Mesothelial cell of epicardium (in vitro differentiated cells): ENCODE data around the gene HBA1. TPM values are rescaled to one million over a fixed set of nuclear protein-coding genes. Genes with fewer than 3 reads are reported as not detected.

Source experiments
- DNase-seq, 2 experiments: peaks; one replicate each; pipeline ENCODE4 v3.0.0; 2021; ENCODE audit warnings: low spot score in 2 of 2; ENCODE audit not compliant: unreplicated experiment in 2 of 2
- H3K27ac Mint-ChIP-seq: 2 replicates; pipeline ENCODE4 v1.8.0; 2021; ENCODE audit warnings: mixed read lengths
- H3K27me3 Mint-ChIP-seq: 2 replicates; pipeline ENCODE4 v1.8.0; 2021; ENCODE audit warnings: low read depth, mixed read lengths
- H3K36me3 Mint-ChIP-seq: 2 replicates; pipeline ENCODE4 v1.8.0; 2021; ENCODE audit warnings: mixed read lengths
- H3K4me1 Mint-ChIP-seq: 2 replicates; pipeline ENCODE4 v1.8.0; 2021; ENCODE audit warnings: mixed read lengths
- H3K4me3 Mint-ChIP-seq: 2 replicates; pipeline ENCODE4 v1.8.0; 2021; ENCODE audit warnings: mild to moderate bottlenecking, moderate library complexity, mixed read lengths
- H3K9me3 Mint-ChIP-seq: 2 replicates; pipeline ENCODE4 v1.8.0; 2021; ENCODE audit warnings: mixed read lengths
- total RNA-seq: library from RNA; stranded (reverse); gene quantifications from 3 replicates; pipeline ENCODE4 v1.2.1, GENCODE V29; 2021
- TF ChIP-seq, protein P1 (sequence below): fragments of 200-600 bp; sonication (generic); IDR thresholded peaks from one replicate; pipeline ENCODE4 v1.5.0; 2021; ENCODE audit warnings: antibody characterized with exemption; ENCODE audit not compliant: unreplicated experiment

The HBA1 gene
- total RNA-seq, 1 donor from 2014 or later: not detected

DNA sequence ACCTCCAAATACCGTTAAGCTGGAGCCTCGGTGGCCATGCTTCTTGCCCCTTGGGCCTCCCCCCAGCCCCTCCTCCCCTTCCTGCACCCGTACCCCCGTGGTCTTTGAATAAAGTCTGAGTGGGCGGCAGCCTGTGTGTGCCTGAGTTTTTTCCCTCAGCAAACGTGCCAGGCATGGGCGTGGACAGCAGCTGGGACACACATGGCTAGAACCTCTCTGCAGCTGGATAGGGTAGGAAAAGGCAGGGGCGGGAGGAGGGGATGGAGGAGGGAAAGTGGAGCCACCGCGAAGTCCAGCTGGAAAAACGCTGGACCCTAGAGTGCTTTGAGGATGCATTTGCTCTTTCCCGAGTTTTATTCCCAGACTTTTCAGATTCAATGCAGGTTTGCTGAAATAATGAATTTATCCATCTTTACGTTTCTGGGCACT lies 928 bp downstream of the HBA1 start:
- H3K4me3 Mint-ChIP-seq: peak overlapping the region; percentile 17
- no peaks in the 10 kb centered on the region for H3K36me3 Mint-ChIP-seq
- TF ChIP-seq, protein P1, sequence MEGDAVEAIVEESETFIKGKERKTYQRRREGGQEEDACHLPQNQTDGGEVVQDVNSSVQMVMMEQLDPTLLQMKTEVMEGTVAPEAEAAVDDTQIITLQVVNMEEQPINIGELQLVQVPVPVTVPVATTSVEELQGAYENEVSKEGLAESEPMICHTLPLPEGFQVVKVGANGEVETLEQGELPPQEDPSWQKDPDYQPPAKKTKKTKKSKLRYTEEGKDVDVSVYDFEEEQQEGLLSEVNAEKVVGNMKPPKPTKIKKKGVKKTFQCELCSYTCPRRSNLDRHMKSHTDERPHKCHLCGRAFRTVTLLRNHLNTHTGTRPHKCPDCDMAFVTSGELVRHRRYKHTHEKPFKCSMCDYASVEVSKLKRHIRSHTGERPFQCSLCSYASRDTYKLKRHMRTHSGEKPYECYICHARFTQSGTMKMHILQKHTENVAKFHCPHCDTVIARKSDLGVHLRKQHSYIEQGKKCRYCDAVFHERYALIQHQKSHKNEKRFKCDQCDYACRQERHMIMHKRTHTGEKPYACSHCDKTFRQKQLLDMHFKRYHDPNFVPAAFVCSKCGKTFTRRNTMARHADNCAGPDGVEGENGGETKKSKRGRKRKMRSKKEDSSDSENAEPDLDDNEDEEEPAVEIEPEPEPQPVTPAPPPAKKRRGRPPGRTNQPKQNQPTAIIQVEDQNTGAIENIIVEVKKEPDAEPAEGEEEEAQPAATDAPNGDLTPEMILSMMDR: no peak
- H3K9me3 Mint-ChIP-seq: no peaks in the 10 kb centered on the region
- DNase-seq: no peak
- H3K27ac Mint-ChIP-seq: no peak overlapping the region
- peaks cover 58% of the 10 kb centered on the region for H3K27me3 Mint-ChIP-seq
- H3K4me1 Mint-ChIP-seq: peaks cover 2% of the 10 kb centered on the region

GRCh38 chr16:177981-178667 lies 1.6 kb downstream of the HBA1 start:
- no peak overlapping the region for H3K4me3 Mint-ChIP-seq
- H3K4me1 Mint-ChIP-seq: peaks cover 2% of the 10 kb centered on the region
- peaks cover 58% of the 10 kb centered on the region for H3K27me3 Mint-ChIP-seq
- no peaks in the 10 kb centered on the region for H3K9me3 Mint-ChIP-seq
- no peak overlapping the region for H3K27ac Mint-ChIP-seq
- no peak for DNase-seq
- peaks cover 2% of the 10 kb centered on the region for H3K36me3 Mint-ChIP-seq
- TF ChIP-seq, protein P1: no peak

DNA sequence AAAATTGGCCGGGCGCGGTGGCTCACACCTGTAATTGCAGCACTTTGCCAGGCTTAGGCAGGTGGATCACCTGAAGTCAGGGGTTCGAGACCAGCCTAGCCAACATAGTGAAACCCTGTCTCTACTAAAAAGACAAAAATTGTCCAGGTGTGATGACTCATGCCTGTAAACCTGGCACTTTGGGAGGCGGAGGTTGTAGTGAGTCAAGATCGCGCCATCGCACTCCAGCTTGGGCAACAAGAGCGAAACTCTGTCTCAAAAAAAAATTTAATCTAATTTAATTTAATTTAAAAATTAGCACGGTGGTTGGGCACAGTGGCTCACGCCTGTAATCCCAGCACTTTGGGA lies 2.2 kb downstream of the HBA1 start:
- H3K4me1 Mint-ChIP-seq: peaks cover 2% of the 10 kb centered on the region
- no peak overlapping the region for H3K4me3 Mint-ChIP-seq
- H3K27me3 Mint-ChIP-seq: peaks cover 53% of the 10 kb centered on the region
- no peaks in the 10 kb centered on the region for H3K9me3 Mint-ChIP-seq
- H3K36me3 Mint-ChIP-seq: peaks cover 2% of the 10 kb centered on the region
- DNase-seq: no peak
- H3K27ac Mint-ChIP-seq: no peak overlapping the region
- TF ChIP-seq, protein P1: no peak

GRCh38 chr16:179211-180092 lies 3.0 kb downstream of the HBA1 start:
- no peaks in the 10 kb centered on the region for H3K9me3 Mint-ChIP-seq
- no peak for DNase-seq
- no peak overlapping the region for H3K27ac Mint-ChIP-seq
- TF ChIP-seq, protein P1: no peak
- H3K4me3 Mint-ChIP-seq: no peak overlapping the region
- H3K36me3 Mint-ChIP-seq: peaks cover 2% of the 10 kb centered on the region
- peaks cover 46% of the 10 kb centered on the region for H3K27me3 Mint-ChIP-seq
- peaks cover 2% of the 10 kb centered on the region for H3K4me1 Mint-ChIP-seq

DNA sequence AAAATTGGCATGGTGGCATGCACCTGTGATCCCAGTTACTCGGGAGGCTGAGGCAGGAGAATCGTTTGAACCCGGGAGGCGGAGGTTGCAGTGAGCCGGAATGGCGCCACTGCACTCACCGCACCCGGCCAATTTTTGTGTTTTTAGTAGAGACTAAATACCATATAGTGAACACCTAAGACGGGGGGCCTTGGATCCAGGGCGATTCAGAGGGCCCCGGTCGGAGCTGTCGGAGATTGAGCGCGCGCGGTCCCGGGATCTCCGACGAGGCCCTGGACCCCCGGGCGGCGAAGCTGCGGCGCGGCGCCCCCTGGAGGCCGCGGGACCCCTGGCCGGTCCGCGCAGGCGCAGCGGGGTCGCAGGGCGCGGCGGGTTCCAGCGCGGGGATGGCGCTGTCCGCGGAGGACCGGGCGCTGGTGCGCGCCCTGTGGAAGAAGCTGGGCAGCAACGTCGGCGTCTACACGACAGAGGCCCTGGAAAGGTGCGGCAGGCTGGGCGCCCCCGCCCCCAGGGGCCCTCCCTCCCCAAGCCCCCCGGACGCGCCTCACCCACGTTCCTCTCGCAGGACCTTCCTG lies 3.7 kb downstream of the HBA1 start, which contains the start of gene HBQ1:
Gene HBQ1 (plus strand): TSS at position 359 of the 575 bp plus-strand sequence. CDS start 28 bp downstream, at position 387.
- Mint-ChIP-seq H3K36me3 (peaks cover 5% of the 10 kb centered on the region), H3K9me3 (no peaks in the 10 kb centered on the region), H3K4me3 (peak within 1 kb of the TSS; percentile 46), H3K27me3 (peaks cover 39% of the 10 kb centered on the region), H3K4me1 (peaks cover 2% of the 10 kb centered on the region), H3K27ac (no peak within 1 kb of the TSS)
- TF ChIP-seq, protein P1: peak; percentile 44
- peak; percentile 61 to 79 for DNase-seq
